AG10803 (cell line): ENCODE data around the gene DPP6.

Experiments
- DNase-seq: peaks from one replicate; pipeline ENCODE4 v3.0.0; 2010; ENCODE audit warnings: low read depth
- H3K4me3 ChIP-seq: 2 replicates; pipeline ENCODE4 v1.5.1; 2011; ENCODE audit warnings: mild to moderate bottlenecking, low read length, control low read depth
- TF ChIP-seq, protein P1 (sequence below): conservative IDR thresholded peaks from 2 replicates; pipeline ENCODE4 v1.5.1; 2011; ENCODE audit warnings: mild to moderate bottlenecking, low read length, control low read depth, inconsistent platforms

DPP6 gene

GRCh38 chr7:154853727-154854095, 801.5 kb downstream of the DPP6 start:
- no peak overlapping the region for H3K4me3 ChIP-seq
- no peak for DNase-seq
- TF ChIP-seq, protein P1, sequence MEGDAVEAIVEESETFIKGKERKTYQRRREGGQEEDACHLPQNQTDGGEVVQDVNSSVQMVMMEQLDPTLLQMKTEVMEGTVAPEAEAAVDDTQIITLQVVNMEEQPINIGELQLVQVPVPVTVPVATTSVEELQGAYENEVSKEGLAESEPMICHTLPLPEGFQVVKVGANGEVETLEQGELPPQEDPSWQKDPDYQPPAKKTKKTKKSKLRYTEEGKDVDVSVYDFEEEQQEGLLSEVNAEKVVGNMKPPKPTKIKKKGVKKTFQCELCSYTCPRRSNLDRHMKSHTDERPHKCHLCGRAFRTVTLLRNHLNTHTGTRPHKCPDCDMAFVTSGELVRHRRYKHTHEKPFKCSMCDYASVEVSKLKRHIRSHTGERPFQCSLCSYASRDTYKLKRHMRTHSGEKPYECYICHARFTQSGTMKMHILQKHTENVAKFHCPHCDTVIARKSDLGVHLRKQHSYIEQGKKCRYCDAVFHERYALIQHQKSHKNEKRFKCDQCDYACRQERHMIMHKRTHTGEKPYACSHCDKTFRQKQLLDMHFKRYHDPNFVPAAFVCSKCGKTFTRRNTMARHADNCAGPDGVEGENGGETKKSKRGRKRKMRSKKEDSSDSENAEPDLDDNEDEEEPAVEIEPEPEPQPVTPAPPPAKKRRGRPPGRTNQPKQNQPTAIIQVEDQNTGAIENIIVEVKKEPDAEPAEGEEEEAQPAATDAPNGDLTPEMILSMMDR = no peak

GRCh38 chr7:154854836-154855235, 802.6 kb downstream of the DPP6 start:
- TF ChIP-seq, protein P1 = no peak
- no peak for DNase-seq
- no peak overlapping the region for H3K4me3 ChIP-seq

DNA sequence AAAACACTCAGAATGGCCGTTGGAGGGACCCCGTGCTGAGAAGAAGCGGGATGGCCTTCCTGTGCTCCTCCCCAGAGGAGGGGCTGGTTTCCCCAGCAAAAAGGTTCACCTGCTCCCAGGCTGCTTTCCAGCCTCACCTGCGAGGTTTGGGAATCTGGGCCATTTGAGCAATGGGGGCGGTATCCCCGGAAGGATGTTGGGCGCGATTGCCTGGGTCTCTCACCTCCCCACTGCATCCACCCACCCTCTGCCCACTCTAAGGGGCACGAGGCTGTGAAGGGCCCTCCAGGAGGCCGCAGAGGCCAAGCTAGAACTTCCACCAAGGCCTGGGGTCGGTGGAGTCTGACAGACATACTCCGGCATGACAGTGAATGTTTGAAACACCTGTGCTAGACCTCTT, 803.2 kb downstream of the DPP6 start:
- TF ChIP-seq, protein P1 = no peak
- H3K4me3 ChIP-seq = no peak overlapping the region
- no peak for DNase-seq

DNA sequence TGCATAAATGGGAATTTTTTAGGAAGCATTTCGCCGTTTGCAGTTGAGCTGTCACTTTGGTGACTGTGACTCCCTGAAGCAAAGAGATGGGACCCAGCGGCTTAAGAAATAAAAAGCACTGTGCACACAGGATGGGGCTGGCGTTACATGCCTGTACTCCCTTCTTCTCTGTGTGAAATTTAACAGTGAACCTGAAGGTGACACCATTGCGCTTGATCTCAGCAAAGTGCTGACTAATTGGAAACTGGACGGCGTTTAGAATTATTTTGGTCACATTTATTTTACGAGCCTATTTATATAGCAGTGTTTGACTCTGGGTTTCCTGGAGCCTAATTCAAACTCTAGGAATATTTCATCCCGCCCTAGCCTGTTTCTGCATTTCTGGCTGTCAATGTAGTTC, 804.5 kb downstream of the DPP6 start:
- H3K4me3 ChIP-seq = no peak overlapping the region
- DNase-seq = no peak
- TF ChIP-seq, protein P1 = no peak

GRCh38 chr7:154857240-154857639, 805.0 kb downstream of the DPP6 start:
- DNase-seq = no peak
- TF ChIP-seq, protein P1 = no peak
- H3K4me3 ChIP-seq = no peak overlapping the region

GRCh38 chr7:154857728-154858681, 805.8 kb downstream of the DPP6 start:
- TF ChIP-seq, protein P1 = no peak
- no peak for DNase-seq
- no peak overlapping the region for H3K4me3 ChIP-seq
